DOHH2 (cell line): ENCODE measurements around the gene VSTM2L.

ENCODE experiments used
- H3F3A ChIP-seq: fragments of 200-600 bp; sonication (generic), shearing (Covaris generic); 2 replicates; pipeline ENCODE4 v1.6.0; 2016; ENCODE audit warnings: antibody characterized with exemption, mild to moderate bottlenecking; ENCODE audit not compliant: control insufficient read depth, insufficient read depth
- H3K27ac ChIP-seq: fragments of 200-600 bp; sonication (generic); 2 replicates; pipeline ENCODE4 v1.5.1; 2014; ENCODE audit warnings: low read depth, mild to moderate bottlenecking, low read length, moderate library complexity
- H3K27me3 ChIP-seq: fragments of 200-600 bp; sonication (generic); 2 replicates; pipeline ENCODE4 v1.6.1; 2014; ENCODE audit warnings: mild to moderate bottlenecking, low read length, mixed read lengths; ENCODE audit not compliant: control insufficient read depth
- H3K36me3 ChIP-seq: fragments of 200-600 bp; sonication (generic); 2 replicates; pipeline ENCODE4 v1.6.1; 2014; ENCODE audit warnings: mild to moderate bottlenecking, low read length, moderate library complexity, mixed read lengths; ENCODE audit not compliant: control insufficient read depth
- H3K4me1 ChIP-seq: fragments of 200-600 bp; sonication (generic); 2 replicates; pipeline ENCODE4 v1.6.1; 2014; ENCODE audit warnings: mild to moderate bottlenecking, low read length, mixed read lengths; ENCODE audit not compliant: control insufficient read depth
- H3K4me2 ChIP-seq: fragments of 200-600 bp; sonication (generic); 2 replicates; pipeline ENCODE4 v1.6.0; 2014; ENCODE audit warnings: mild to moderate bottlenecking, low read length, moderate library complexity
- H3K4me3 ChIP-seq: fragments of 200-600 bp; sonication (generic); 2 replicates; pipeline ENCODE4 v1.5.1; 2014; ENCODE audit warnings: mild to moderate bottlenecking, low read length, mixed read lengths
- H3K79me2 ChIP-seq: fragments of 200-600 bp; sonication (generic); 2 replicates; pipeline ENCODE4 v1.6.1; 2014; ENCODE audit warnings: mild to moderate bottlenecking, low read length, mixed read lengths; ENCODE audit not compliant: control insufficient read depth
- H3K9me2 ChIP-seq: fragments of 200-600 bp; sonication (generic); replicated peaks from 2 replicates; pipeline ENCODE4 v1.6.1; 2014; ENCODE audit warnings: mild to moderate bottlenecking, low read length, mixed read lengths; ENCODE audit not compliant: control insufficient read depth
- H3K9me3 ChIP-seq: fragments of 200-600 bp; sonication (generic); 2 replicates; pipeline ENCODE4 v1.6.1; 2014; ENCODE audit warnings: antibody characterized with exemption, low read length, mixed read lengths; ENCODE audit not compliant: control insufficient read depth, insufficient read depth
- H4K20me1 ChIP-seq: fragments of 200-600 bp; sonication (generic); 2 replicates; pipeline ENCODE4 v1.6.0; 2014; ENCODE audit warnings: low read depth, mild to moderate bottlenecking, antibody characterized with exemption, low read length, moderate library complexity; ENCODE audit not compliant: control insufficient read depth, insufficient read depth
- CTCF ChIP-seq: fragments of 200-600 bp; sonication (generic); IDR thresholded peaks from one replicate; pipeline ENCODE4 v1.5.1; 2014; ENCODE audit warnings: antibody characterized with exemption, mild to moderate bottlenecking, low read depth, low read length; ENCODE audit not compliant: poor library complexity, severe bottlenecking
- EZH2phosphoT487 ChIP-seq: fragments of 200-600 bp; sonication (generic); IDR thresholded peaks from 2 replicates; pipeline ENCODE4 v1.6.1; 2017; ENCODE audit warnings: borderline replicate concordance, mild to moderate bottlenecking, antibody characterized with exemption, low read length, moderate library complexity, mixed read lengths

The VSTM2L gene

GRCh38 chr20:37917461-37917860 is 14.5 kb downstream of the VSTM2L start:
- Histone ChIP-seq H3K4me3 (no peak overlapping the region), H3K79me2 (no peaks in the 10 kb centered on the region), H3K27ac (no peak overlapping the region), H3K4me2 (no peak overlapping the region), H3K36me3 (no peaks in the 10 kb centered on the region), H3K9me3 (no peaks in the 10 kb centered on the region), H3K4me1 (peaks cover 8% of the 10 kb centered on the region), H3K9me2 (no peaks in the 10 kb centered on the region), H4K20me1 (no peaks in the 10 kb centered on the region; the same call in 1 of the 2 replicates), H3F3A (no peaks in the 10 kb centered on the region), H3K27me3 (peaks cover 37% of the 10 kb centered on the region)
- TF ChIP-seq CTCF = no peak
- no peak for TF ChIP-seq EZH2phosphoT487

GRCh38 chr20:37918035-37918434 is 15.1 kb downstream of the VSTM2L start:
- no peaks in the 10 kb centered on the region for H3K9me2 ChIP-seq
- H4K20me1 ChIP-seq = no peaks in the 10 kb centered on the region; the same call in 1 of the 2 replicates
- no peak overlapping the region for H3K4me3 ChIP-seq
- no peaks in the 10 kb centered on the region for H3F3A ChIP-seq
- H3K27me3 ChIP-seq = peaks cover 37% of the 10 kb centered on the region
- H3K4me1 ChIP-seq = peaks cover 8% of the 10 kb centered on the region
- no peaks in the 10 kb centered on the region for H3K79me2 ChIP-seq
- no peak for TF ChIP-seq EZH2phosphoT487
- TF ChIP-seq CTCF = no peak
- no peak overlapping the region for H3K27ac ChIP-seq
- H3K36me3 ChIP-seq = no peaks in the 10 kb centered on the region
- no peaks in the 10 kb centered on the region for H3K9me3 ChIP-seq
- H3K4me2 ChIP-seq = no peak overlapping the region

- no peak overlapping the region for H3K4me2 ChIP-seq
- H3K27me3 ChIP-seq = peaks cover 35% of the 10 kb centered on the region
- no peaks in the 10 kb centered on the region for H3F3A ChIP-seq
- TF ChIP-seq EZH2phosphoT487 = no peak
- no peak for TF ChIP-seq CTCF
- no peaks in the 10 kb centered on the region; the same call in 1 of the 2 replicates for H4K20me1 ChIP-seq
- H3K4me1 ChIP-seq = peaks cover 8% of the 10 kb centered on the region
- H3K36me3 ChIP-seq = no peaks in the 10 kb centered on the region
- no peak overlapping the region for H3K27ac ChIP-seq
- no peaks in the 10 kb centered on the region for H3K79me2 ChIP-seq
- H3K9me2 ChIP-seq = no peaks in the 10 kb centered on the region
- no peak overlapping the region for H3K4me3 ChIP-seq
- H3K9me3 ChIP-seq = no peaks in the 10 kb centered on the region
Measured at GRCh38 chr20:37919389-37920040, 16.6 kb downstream of the VSTM2L start.
